Hepatocyte (in vitro differentiated cells): ENCODE measurements around the gene DIPK1B.

ENCODE experiments used
- EZH2phosphoT487 ChIP-seq: fragments of 200-600 bp; sonication (generic); IDR thresholded peaks from one replicate; pipeline ENCODE4 v1.6.1; 2018; ENCODE audit warnings: antibody characterized with exemption, mild to moderate bottlenecking, low read depth, moderate library complexity; ENCODE audit not compliant: unreplicated experiment, severe bottlenecking
- TF ChIP-seq, protein P1 (sequence below): fragments of 200-600 bp; sonication (generic); IDR thresholded peaks from 2 replicates; pipeline ENCODE4 v1.5.1; 2016; ENCODE audit warnings: antibody characterized with exemption, mild to moderate bottlenecking; ENCODE audit not compliant: poor library complexity

DNA sequence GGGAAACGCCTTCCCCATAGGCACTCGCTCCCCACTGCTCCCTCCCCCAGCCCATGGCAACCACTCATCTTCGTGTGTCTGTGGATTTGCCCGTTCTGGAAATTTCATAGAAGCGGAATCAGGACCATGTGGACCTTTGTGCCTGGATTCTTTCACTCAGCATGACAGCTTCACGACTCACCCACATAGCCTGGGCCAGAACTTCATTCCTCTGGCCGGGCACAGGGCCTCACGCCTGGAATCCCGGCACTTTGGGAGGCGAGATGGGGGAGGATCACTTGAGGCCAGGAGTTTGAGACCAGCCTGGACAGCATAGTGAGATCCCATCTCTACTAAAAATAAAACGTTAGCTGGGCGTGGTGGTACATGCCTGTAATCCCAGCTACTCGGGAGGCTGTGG is 12.1 kb upstream of the DIPK1B start:
- TF ChIP-seq, protein P1, sequence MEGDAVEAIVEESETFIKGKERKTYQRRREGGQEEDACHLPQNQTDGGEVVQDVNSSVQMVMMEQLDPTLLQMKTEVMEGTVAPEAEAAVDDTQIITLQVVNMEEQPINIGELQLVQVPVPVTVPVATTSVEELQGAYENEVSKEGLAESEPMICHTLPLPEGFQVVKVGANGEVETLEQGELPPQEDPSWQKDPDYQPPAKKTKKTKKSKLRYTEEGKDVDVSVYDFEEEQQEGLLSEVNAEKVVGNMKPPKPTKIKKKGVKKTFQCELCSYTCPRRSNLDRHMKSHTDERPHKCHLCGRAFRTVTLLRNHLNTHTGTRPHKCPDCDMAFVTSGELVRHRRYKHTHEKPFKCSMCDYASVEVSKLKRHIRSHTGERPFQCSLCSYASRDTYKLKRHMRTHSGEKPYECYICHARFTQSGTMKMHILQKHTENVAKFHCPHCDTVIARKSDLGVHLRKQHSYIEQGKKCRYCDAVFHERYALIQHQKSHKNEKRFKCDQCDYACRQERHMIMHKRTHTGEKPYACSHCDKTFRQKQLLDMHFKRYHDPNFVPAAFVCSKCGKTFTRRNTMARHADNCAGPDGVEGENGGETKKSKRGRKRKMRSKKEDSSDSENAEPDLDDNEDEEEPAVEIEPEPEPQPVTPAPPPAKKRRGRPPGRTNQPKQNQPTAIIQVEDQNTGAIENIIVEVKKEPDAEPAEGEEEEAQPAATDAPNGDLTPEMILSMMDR = no peak
- no peak for TF ChIP-seq EZH2phosphoT487
